Activated CD4-positive, alpha-beta T cell treated with anti-CD3 and anti-CD28 coated beads, Interleukin-2, amount 50 U/mL, for 4 hours (primary cell): Measurements from ENCODE around the gene SRBD1.

Source experiments
- DNase-seq, 2 experiments: peaks; one replicate each; pipeline ENCODE4 v3.0.0-alpha.2; 2020

SRBD1 gene

GRCh38 chr2:45406621-45407020 is 204.4 kb downstream of the SRBD1 start:
- DNase-seq, result no peak

DNA sequence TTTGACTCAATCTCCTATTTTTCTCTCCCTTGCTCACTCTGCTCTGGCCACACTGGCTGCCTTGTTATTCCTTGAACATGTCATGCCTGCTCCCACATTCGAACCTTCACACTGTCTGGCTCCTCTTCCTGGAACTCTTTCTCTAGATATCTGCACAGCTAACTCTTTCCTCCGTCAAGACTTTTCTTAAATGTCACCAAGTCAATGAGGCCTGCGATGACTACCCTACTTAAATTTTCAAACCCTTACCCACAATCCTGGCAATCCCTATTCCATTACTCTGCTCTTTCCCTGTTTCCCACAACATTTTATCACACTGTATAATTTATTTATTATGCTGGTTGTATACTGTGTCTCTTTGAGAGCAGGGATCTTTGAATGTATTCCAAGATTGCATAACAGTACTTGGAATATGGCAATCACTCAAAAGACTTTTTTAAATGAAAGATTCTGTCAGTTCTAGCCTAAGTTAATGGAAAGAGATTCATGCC is 206.2 kb downstream of the SRBD1 start:
- no peak for DNase-seq

DNA sequence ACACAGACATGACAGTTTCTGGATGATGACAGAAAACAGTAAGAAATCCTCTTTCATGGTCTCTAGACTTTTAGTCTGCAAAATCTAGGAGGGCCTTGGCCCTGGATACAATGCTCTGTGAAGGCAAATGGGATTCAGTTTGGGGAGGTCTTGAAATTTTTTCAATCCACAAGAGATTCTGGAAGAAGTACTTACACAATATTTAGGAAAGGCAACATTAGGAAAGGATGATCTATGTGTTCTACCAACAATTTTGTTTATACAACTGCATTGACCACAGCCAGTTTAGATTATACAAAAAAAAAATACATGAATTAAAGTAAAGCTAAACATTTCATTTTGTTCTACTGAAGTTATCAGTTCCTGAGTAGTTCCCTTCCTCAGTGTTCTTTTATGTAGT is 208.0 kb downstream of the SRBD1 start:
- no peak for DNase-seq

- no peak for DNase-seq
Observed at GRCh38 chr2:45401431-45401922, 209.6 kb downstream of the SRBD1 start.

- DNase-seq, result no peak
Observed at GRCh38 chr2:45399040-45399784, 211.9 kb downstream of the SRBD1 start.

- no peak for DNase-seq
Observed at GRCh38 chr2:45397292-45397691, 213.8 kb downstream of the SRBD1 start.

DNA sequence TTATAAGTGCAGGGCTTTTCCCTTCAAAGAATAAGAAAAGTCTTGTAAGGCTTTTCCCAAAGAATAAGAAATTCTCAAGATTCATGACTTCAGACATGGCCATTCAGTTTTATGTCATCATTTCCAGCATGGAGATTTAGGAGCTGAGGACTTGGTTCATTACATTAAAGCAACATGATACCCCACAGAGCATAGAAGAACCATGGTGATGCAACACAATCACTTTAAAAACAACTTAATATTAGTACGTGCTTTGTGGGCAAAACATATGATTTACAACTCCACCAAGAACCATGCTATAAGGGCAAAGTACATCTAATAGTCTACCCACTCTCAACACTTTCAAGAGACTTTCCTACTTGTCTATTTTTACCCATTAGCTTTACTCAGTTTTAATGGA is 214.4 kb downstream of the SRBD1 start:
- DNase-seq, result no peak

- DNase-seq, result no peak
Observed at GRCh38 chr2:45394842-45395241, 216.2 kb downstream of the SRBD1 start.

GRCh38 chr2:45394216-45394615 is 216.9 kb downstream of the SRBD1 start:
- no peak for DNase-seq

DNA sequence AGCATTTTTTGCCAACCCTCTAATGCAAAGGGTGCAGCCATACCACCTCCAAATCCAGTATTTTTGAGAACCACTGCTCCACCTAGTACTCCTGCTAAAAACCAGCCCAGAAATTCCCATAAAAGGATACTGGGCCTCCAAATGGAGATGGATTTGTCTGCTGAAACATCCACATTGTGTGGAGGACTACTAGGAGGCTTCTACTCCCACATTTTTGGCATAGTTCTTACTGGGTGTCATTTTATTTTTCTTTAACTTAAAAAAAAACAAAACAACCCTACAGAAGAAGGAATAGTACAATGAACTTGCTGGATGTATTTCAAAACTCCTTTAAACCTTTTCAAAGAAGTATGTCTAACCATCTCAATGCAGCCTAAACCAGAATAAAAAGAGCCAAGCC is 219.2 kb downstream of the SRBD1 start:
- DNase-seq, result no peak

- no peak for DNase-seq
Observed at GRCh38 chr2:45390861-45391260, 220.2 kb downstream of the SRBD1 start.

- no peak for DNase-seq
Observed at GRCh38 chr2:45390441-45390840, 220.6 kb downstream of the SRBD1 start.

DNA sequence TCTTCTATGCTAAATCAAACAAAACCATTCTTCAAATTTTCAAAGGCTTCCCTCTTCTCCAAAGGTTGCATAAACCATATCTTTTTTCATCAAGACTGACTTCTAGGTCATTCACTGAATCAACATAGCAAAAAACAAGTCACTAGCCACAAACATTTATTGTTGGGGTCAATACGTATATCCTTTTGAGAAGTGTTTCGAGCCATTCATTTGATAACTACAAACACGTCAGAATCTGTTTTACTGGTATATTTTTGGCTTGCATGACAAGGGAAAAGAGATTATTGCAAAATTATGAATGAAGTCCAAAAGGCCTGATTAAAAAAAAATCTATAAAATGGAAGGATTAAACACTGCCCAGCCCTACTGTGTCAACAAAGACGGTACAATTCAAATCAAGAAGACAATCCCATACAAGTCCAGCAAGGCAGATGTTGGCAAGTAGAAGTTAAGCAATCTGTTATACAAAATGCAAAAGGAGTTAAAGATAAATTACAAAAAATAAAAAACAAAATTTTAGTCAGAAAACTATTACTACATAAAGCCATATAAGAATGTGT is 222.4 kb downstream of the SRBD1 start:
- DNase-seq, result no peak

- DNase-seq, result no peak
Observed at GRCh38 chr2:45382744-45383143, 228.3 kb downstream of the SRBD1 start.

DNA sequence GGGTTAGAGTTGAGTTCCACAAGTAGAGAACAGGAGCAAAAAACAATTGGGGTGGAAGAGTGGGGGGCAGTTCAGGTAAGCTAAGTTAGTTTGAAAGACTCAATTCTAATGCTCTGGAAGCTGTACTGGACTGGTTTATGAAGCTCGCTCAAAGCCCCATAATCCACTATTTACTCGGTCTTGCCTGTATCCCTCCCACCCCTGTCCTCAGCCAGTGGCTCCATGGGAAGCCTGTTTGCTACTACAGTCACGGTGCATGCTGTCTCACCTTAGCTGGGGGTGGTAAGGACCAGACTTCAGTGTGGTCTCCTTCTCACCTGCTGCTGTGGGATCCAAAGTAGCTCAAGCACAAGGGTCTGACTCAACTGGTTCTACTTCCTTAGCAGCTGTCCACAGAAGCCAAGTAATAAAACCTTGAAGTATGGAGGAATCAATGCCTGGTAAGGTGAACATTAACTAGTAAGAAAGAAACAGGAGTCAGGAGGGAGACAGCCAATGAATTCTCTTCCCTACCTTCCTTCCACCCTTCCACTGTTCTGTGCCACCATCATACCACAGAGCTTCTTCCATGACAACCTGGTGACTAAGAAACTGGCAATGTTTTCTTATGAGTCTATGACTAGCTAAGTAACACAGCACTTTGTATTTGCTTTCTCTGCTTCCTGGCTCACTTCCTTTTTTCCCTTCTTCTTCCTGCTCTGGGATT is 230.8 kb downstream of the SRBD1 start:
- DNase-seq, result no peak

- no peak for DNase-seq
Observed at GRCh38 chr2:45379399-45380087, 231.5 kb downstream of the SRBD1 start.

DNA sequence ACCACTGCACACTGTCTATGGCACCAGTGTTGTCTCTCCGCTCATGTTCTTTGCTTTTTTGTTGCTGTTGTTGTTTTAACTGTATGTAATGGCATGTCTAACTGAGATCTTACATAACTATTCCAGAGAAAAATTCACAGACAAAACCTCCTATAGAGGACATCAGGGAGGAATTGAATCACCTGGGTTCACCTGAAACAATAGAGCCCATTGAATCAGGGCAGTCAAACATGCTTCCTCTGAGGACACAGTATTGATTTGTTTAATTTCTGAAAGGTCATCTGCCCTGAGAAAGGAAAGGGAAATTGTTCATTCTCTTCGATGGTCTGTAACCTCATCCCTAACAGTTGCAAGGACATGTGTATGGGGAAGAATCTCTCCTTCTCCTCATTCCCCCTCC is 237.5 kb downstream of the SRBD1 start:
- no peak for DNase-seq

- DNase-seq, result no peak
Observed at GRCh38 chr2:45370369-45370768, 240.7 kb downstream of the SRBD1 start.

GRCh38 chr2:45368792-45369191 is 242.3 kb downstream of the SRBD1 start:
- DNase-seq, result no peak

DNA sequence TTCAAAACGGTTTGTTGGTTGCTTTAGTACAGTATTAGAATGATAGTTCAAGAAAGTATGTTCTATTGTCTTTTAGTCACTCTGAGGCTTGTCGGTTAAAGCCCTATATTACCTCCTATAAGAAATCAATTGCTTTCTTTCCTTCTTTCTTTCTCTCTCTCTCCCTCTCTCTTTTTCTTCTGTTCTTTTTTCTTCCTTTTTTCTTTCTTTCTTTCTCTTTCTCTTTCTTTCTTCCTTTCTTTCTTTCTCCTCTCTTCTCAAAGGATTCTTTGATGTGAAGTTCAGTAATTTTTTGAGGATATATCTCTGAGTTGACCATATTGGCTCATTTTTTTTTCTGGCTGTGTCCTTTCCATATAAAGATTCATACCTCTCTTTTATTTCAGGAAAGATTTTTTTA is 249.4 kb downstream of the SRBD1 start:
- no peak for DNase-seq

DNA sequence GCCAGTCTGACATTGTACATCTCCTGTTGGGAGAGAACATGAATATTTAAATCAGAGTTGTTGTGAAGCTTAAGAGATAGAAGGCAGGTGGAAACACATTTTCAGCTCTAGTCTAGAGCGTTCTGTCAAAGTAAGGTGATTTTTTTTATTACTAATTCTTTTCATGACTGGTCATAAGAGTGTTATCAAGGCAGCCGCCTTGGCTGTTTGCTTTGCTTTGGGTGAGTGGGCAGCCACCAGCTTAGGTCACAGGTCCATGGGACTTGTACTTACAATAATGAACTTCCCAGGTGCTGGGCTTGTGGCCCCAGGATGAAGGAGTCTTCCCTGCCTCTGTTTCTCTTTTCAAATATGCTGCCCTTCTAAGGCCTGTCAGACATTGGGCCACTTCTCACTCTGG is 256.3 kb downstream of the SRBD1 start:
- DNase-seq, result no peak

DNA sequence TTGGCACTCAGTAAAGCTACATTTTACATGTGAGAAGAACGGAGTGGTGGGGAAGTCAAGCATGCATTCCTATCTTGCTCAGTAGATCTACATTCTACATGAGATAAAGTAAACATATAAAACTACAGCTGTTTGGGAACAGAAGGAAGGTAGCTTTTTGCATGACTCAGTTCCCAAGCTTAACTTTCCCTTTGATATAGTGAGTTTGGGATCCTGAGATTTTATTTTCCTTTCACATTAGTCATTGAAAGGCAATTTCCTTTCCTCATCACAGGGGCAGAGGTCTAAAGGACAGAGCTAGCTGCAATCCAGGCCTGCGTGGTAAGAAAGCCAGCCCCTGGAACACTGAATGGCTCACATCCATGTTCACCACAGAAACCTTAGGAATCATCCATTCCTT is 257.2 kb downstream of the SRBD1 start:
- DNase-seq, result no peak

DNA sequence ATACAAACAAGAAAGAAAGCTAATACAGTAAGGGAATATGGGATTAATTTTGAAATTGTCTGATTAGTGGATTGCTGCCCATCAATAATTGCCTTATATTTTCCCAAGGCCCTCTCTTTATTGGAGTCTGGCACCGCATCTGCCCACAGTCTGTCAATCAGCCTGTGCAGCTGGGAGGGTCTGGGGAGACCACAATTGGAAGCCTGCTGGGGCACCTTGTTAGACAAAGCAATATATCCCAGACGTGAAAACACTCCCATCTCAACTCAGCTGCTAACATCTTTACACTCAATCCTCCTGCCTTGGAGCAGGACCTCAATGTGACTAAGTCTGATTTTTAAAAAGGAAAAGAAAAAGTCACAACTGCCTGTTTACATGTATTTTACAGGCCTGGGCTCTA is 258.6 kb downstream of the SRBD1 start:
- DNase-seq, result no peak
